Activated CD8-positive, alpha-beta T cell treated with anti-CD3 and anti-CD28 coated beads for 36 hours (primary cell): ENCODE data around the gene FUZ. TPM values are rescaled to one million over a fixed set of nuclear protein-coding genes. Genes with fewer than 3 reads are reported as not detected.

Experiments
- ATAC-seq: fragments of 200-7000 bp; cut with Tn5 transposase; one replicate; pipeline ENCODE4 v1.10.0; 2021; ENCODE audit warnings: mild to moderate bottlenecking, moderate library complexity
- CTCF ChIA-PET: fragments of 350-600 bp; sonication (Branson Sonifier 250); formaldehyde crosslinking; loops from one replicate; lab custom pipeline; 2021; ENCODE audit warnings: antibody characterized with exemption; lab: Charles Lee
- POLR2A ChIA-PET: fragments of 350-600 bp; sonication (Branson Sonifier 250); formaldehyde crosslinking; loops from one replicate; lab custom pipeline; 2021; ENCODE audit warnings: antibody characterized with exemption; lab: Charles Lee
- DNase-seq: peaks from one replicate; pipeline ENCODE4 v3.0.0-alpha.2; 2020
- H3K27ac Mint-ChIP-seq: one replicate; pipeline ENCODE4 v1.8.0; 2021; ENCODE audit warnings: mild to moderate bottlenecking, mixed read lengths
- H3K27me3 Mint-ChIP-seq: one replicate; pipeline ENCODE4 v1.8.0; 2021; ENCODE audit warnings: mixed read lengths
- H3K36me3 Mint-ChIP-seq: one replicate; pipeline ENCODE4 v1.8.0; 2021; ENCODE audit warnings: low read depth, mixed read lengths
- H3K4me1 Mint-ChIP-seq: one replicate; pipeline ENCODE4 v1.8.0; 2021; ENCODE audit warnings: low read depth, mixed read lengths
- H3K4me3 Mint-ChIP-seq: one replicate; pipeline ENCODE4 v1.8.0; 2021; ENCODE audit warnings: mild to moderate bottlenecking, moderate library complexity, mixed read lengths
- H3K9me3 Mint-ChIP-seq: one replicate; pipeline ENCODE4 v1.8.0; 2021; ENCODE audit warnings: mixed read lengths
- CTCF ChIP-seq: fragments of 200-600 bp; IDR thresholded peaks from one replicate; pipeline ENCODE4 v1.8.0; 2022; ENCODE audit warnings: antibody characterized with exemption, mild to moderate bottlenecking
- intact Hi-C: fragments of 100-400 bp; cut with micrococcal nuclease; formaldehyde crosslinking; loops from one replicate; pipeline ENCODE4 v1.10.0; 2022
- total RNA-seq, 2 experiments: library from RNA; stranded (reverse); gene quantifications; one replicate each; pipeline ENCODE4 v1.2.3, GENCODE V29; 2021

The FUZ gene
- total RNA-seq, 2 experiments from 2014 or later: 23.5 to 24.1 TPM

- Mint-ChIP-seq H3K36me3 (peaks cover 10% of the 10 kb centered on the region), H3K4me3 (no peak overlapping the region), H3K9me3 (no peaks in the 10 kb centered on the region), H3K27ac (no peak overlapping the region), H3K27me3 (no peaks in the 10 kb centered on the region), H3K4me1 (no peaks in the 10 kb centered on the region)
- intact Hi-C loops: no loop called here
- DNase-seq (no peak), ATAC-seq (no peak)
- POLR2A ChIA-PET: interaction anchor here (0.6 kb wide), 2 partner anchors 11 to 14 kb away, joined by 3 read pairs; no protein-coding TSS in a partner anchor
- CTCF ChIA-PET: no interaction called here
- no peak for TF ChIP-seq CTCF
These were observed 19.5 kb upstream of the FUZ start for GRCh38 chr19:49832556-49832955.

- Mint-ChIP-seq H3K27me3 (no peaks in the 10 kb centered on the region), H3K4me1 (no peaks in the 10 kb centered on the region), H3K27ac (no peak overlapping the region), H3K9me3 (no peaks in the 10 kb centered on the region), H3K4me3 (no peak overlapping the region), H3K36me3 (peaks cover 5% of the 10 kb centered on the region)
- DNase-seq (no peak), ATAC-seq (no peak)
- intact Hi-C loops: no loop called here
- CTCF ChIA-PET: no interaction called here
- TF ChIP-seq CTCF: no peak
- POLR2A ChIA-PET: interaction anchor here (0.6 kb wide), 1 partner anchor 183 kb away, joined by 5 read pairs; no protein-coding TSS in a partner anchor
These were observed 18.5 kb upstream of the FUZ start for GRCh38 chr19:49831592-49831991.

GRCh38 chr19:49830766-49831165, 17.7 kb upstream of the FUZ start:
- no peak for ATAC-seq
- CTCF ChIA-PET: interaction anchor here (1.0 kb wide), 1 partner anchor 17 kb away, joined by 3 read pairs; no protein-coding TSS in a partner anchor
- no peak overlapping the region for H3K4me3 Mint-ChIP-seq
- no peaks in the 10 kb centered on the region for H3K9me3 Mint-ChIP-seq
- no peaks in the 10 kb centered on the region for H3K4me1 Mint-ChIP-seq
- H3K27me3 Mint-ChIP-seq: no peaks in the 10 kb centered on the region
- H3K27ac Mint-ChIP-seq: no peak overlapping the region
- DNase-seq: no peak
- POLR2A ChIA-PET: interaction anchor here (1.7 kb wide), 1 partner anchor 12 kb away, joined by 6 read pairs; the partner anchor contains the start of gene MED25
- intact Hi-C loops: no loop called here
- H3K36me3 Mint-ChIP-seq: peaks cover 5% of the 10 kb centered on the region
- TF ChIP-seq CTCF: no peak

- ATAC-seq (no peak), DNase-seq (no peak)
- intact Hi-C loops: no loop called here
- no peak overlapping the region for H3K4me3 Mint-ChIP-seq
- H3K27ac Mint-ChIP-seq: no peak overlapping the region
- no peaks in the 10 kb centered on the region for H3K4me1 Mint-ChIP-seq
- CTCF ChIA-PET: no interaction called here
- H3K36me3 Mint-ChIP-seq: peaks cover 2% of the 10 kb centered on the region
- TF ChIP-seq CTCF: no peak
- H3K27me3 Mint-ChIP-seq: no peaks in the 10 kb centered on the region
- POLR2A ChIA-PET: interaction anchor here (1.2 to 1.7 kb wide), 2 partner anchors 11 to 99 kb away, joined by 3 to 6 read pairs; partner anchors contain the start of genes ATF5, MED25 and NUP62
- no peaks in the 10 kb centered on the region for H3K9me3 Mint-ChIP-seq
These were observed 16.6 kb upstream of the FUZ start for GRCh38 chr19:49829721-49830120.

GRCh38 chr19:49829200-49829599, 16.1 kb upstream of the FUZ start:
- H3K27ac Mint-ChIP-seq: no peak overlapping the region
- H3K4me1 Mint-ChIP-seq: no peaks in the 10 kb centered on the region
- no peak overlapping the region for H3K4me3 Mint-ChIP-seq
- no peaks in the 10 kb centered on the region for H3K9me3 Mint-ChIP-seq
- H3K27me3 Mint-ChIP-seq: no peaks in the 10 kb centered on the region
- CTCF ChIA-PET: no interaction called here
- POLR2A ChIA-PET: interaction anchor here (1.2 kb wide), 1 partner anchor 100 kb away, joined by 3 read pairs; the partner anchor contains the start of genes ATF5 and NUP62
- no peak for DNase-seq
- no peak for TF ChIP-seq CTCF
- intact Hi-C loops: no loop called here
- ATAC-seq: no peak
- H3K36me3 Mint-ChIP-seq: peaks cover 2% of the 10 kb centered on the region
